DMS153 treated with DMSO at 0.1 percent for 48 hours (cell line): ENCODE measurements around the gene GPX6.
"Not testable (repeated sequence)": the region's sequence is repeated elsewhere in the genome, so short reads cannot be mapped to it uniquely, and the experiment has no call there.

Experiments used
- DNase-seq: peaks from one replicate; lab custom pipeline; 2025; ENCODE audit not compliant: unreplicated experiment; lab: John Stamatoyannopoulos, UW

The GPX6 gene

GRCh38 chr6:28515676-28516075 lies at the start of gene GPX6:
GPX6 (minus strand) TSS chr6:28515793; CDS start chr6:28515743, 50 bp downstream.
- DNase-seq, result no peak

- DNase-seq, result no peak
Observed at GRCh38 chr6:28563430-28564095, 48.0 kb upstream of the GPX6 start.

DNA sequence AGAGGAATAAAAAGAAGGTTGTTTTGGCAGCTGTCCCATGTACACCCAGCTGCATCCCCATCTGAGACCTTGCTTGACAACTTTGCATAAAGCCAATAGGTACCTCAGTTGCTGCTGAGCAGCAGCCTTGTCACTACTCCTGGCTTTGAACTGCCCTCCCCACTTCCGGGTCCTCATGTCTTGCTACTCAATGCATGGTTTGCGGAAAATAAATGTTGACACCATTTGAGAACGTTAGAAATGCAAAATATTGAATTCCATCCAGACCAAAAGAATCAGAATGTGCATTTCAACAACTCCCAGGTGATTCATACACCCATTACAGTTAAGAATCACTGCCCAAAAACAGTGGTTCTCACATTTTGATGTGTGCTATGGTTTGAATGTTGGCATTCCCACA lies 43.0 kb upstream of the GPX6 start:
- DNase-seq, result peak; percentile 65

DNA sequence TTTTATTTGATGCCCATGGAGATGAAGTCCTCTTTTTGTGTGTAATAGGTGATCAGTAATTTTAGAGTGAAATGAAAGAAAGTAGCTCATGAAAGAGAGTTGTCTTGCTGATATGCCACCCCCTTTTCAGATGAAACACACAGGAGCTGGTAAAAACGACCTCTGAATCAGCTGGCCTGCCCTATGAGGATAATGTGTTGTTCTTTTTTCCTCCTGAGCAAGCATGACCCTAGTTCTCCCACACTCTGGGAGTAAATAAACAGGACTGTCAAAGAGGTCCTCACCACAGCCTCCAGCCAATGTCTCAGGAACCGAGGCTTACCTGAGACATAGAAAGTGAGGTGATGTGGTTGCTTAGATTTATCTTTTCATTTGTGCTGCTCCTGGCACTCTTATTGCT lies 39.5 kb upstream of the GPX6 start:
- no peak for DNase-seq

DNA sequence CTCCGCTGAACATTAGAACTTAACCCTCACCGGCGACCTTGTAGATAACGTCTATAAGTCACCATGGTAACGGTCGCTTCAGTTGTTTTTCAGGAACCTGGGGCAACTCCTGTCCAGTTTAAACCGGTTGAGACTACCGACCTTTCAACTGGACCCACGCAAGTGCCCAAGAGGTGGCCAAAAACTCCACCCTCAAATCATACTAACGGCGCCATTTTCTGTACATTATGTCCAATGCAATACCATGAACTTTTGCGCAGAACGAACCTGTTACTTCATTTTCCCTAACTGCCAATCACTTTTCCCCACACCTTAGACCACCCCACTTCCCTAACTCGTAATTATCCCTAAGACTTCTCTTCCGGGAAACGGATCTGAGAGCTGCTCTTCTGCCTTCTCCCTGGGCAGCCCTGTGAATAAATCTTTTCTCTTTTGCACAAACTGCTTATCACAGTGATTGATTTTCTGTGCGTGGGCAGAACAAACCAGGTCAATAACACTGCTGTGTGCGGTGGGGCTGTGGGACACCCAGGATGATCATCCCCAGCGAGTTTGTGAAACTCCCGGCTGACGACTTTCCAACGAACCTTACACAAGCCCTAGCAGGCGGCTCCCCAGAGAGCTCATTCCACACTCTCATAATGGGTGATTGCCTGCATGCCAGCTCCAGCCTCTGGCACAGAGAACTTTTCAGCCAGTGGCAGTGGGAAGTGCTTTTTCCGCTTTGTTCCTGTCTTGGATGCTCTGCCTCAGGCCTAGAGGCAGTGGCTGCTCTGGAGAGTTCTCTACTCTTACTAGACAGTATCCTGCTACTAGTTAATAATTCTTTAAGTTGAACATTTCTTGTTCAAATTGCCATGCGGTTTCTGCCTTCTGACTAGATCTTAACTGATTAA lies 38.6 kb upstream of the GPX6 start:
- no peak for DNase-seq

GRCh38 chr6:28553384-28553985 lies 37.9 kb upstream of the GPX6 start:
- DNase-seq, result no peak

- DNase-seq, result no peak
Observed at GRCh38 chr6:28551891-28552666, 36.5 kb upstream of the GPX6 start.

DNA sequence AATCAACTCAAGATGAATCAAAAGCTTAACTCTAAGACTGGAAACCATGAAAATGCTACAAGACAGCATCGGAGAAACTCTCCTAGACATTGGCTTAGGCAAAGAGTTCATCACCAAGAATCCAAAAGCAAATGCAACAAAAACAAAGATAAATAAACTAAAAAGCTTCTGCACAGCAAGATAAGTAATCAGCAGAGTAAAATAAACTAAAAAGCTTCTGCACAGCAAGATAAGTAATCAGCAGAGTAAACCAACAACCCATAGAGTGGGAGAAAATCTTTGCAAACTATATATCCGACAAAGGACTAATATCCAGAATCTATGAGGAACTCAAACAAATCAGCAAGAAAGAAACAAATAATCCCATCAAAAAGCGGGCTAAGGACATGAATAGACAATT lies 31.4 kb upstream of the GPX6 start:
- not testable (repeated sequence) for DNase-seq

- DNase-seq, result no peak
Observed at GRCh38 chr6:28545955-28546354, 30.4 kb upstream of the GPX6 start.

DNA sequence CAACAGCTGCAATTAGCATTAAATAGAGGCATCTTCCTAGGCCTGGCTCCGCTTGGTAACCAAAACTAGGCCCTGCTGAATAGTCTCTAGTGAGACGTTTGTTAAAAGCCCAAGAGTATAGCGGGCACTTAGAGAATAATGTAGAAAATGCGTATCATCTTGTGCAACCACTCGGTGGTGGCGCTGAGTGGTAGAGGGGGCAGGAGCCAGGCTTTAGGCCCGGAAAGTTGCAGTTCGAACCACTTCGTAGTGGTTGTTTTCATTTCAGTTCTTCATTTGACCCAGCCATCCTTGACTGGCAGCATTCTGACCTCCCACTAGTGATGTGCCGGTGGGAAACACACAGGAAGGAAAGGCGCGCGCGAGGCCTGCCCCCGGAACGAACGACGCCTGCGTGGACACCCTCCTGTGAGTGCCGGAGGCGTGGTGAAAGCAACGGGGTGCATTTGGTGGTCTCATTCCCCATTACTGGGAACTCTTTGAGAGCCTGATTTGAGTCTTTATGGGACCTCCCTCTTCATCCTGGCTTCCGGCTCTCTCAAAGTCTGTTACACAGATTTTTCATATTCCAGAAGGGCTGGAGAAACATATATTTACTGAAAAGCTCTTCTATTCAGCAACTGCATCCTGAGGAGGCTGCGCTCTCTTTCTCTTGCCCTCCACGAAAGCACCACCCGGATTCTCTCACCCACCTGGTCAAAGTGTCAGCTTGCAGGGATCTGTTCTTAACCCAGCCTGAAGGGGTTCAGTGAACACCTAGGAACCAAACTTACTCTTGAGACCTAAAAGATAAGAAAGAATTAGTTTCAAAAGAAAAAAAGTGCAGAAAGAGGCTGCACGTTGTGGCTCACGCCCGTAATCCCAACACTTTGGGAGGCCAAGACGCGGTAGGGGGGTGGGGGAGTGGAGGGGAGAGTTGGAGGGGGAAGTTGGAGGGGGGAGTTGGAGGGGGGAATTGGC lies 28.3 kb upstream of the GPX6 start:
- DNase-seq, result no peak

GRCh38 chr6:28542440-28543296 lies 27.1 kb upstream of the GPX6 start:
- peak; percentile 51 for DNase-seq

GRCh38 chr6:28541996-28542395 lies 26.4 kb upstream of the GPX6 start:
- no peak for DNase-seq

- no peak for DNase-seq
Observed at GRCh38 chr6:28537509-28538140, 22.0 kb upstream of the GPX6 start.

GRCh38 chr6:28537065-28537464 lies 21.5 kb upstream of the GPX6 start:
- DNase-seq, result no peak

GRCh38 chr6:28534875-28535274 lies 19.3 kb upstream of the GPX6 start:
- DNase-seq, result no peak

DNA sequence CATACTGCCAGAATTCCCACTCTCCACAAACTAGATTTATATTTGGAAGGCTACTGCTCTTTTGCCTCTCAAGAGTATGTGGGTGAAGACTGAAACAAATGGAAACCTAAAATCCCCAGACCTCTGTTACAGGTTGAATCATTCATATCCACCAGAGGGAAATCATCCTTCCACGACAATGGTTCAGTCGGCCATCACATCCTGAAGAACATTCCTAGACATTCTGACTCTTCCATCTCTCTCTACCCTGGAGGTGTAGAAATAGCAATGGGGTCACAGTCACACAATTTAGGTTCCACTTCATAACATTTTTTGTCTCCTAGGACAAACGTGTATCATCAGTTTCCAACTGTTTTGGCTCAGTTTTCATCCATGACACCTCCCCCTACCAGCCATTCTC lies 18.7 kb upstream of the GPX6 start:
- DNase-seq, result no peak

- no peak for DNase-seq
Observed at GRCh38 chr6:28531479-28532128, 16.0 kb upstream of the GPX6 start.

GRCh38 chr6:28530777-28531176 lies 15.2 kb upstream of the GPX6 start:
- no peak for DNase-seq
